Measurements from ENCODE around the gene SBK1. TPM values are rescaled to one million over a fixed set of nuclear protein-coding genes. Genes with fewer than 3 reads are reported as not detected.

The SBK1 gene
- total RNA-seq, 4 donors from 2014 or later, result 0.09 to 0.38 (median 0.12) TPM; not detected in 1

GRCh38 chr16:28303132-28303531 lies 10.8 kb downstream of the SBK1 start:
- ATAC-seq (ENCODE audit: low FRiP score), result no peak
- no peak for TF ChIP-seq CTCF (IDR thresholded peaks at IDR 0.05)
- DNase-seq (ENCODE audit: low spot score), result no peak

- no peak for TF ChIP-seq CTCF (IDR thresholded peaks at IDR 0.05)
- ATAC-seq (ENCODE audit: low FRiP score) (no peak), DNase-seq (ENCODE audit: low spot score) (no peak)
These were observed 11.9 kb downstream of the SBK1 start for GRCh38 chr16:28304214-28304613.

GRCh38 chr16:28307936-28308335 lies 15.6 kb downstream of the SBK1 start:
- no peak for TF ChIP-seq CTCF (IDR thresholded peaks at IDR 0.05)
- no peak for DNase-seq (ENCODE audit: low spot score)

GRCh38 chr16:28308794-28309584 lies 16.7 kb downstream of the SBK1 start:
- no peak for TF ChIP-seq CTCF (IDR thresholded peaks at IDR 0.05)

More at GRCh38 chr16:28307936-28308335, 15.6 kb downstream of the SBK1 start:
- no peak for ATAC-seq (ENCODE audit: low FRiP score)

GRCh38 chr16:28309811-28310311 lies 17.5 kb downstream of the SBK1 start:
- DNase-seq (ENCODE audit: low spot score) (no peak), ATAC-seq (ENCODE audit: low FRiP score) (no peak)

More at GRCh38 chr16:28308794-28309584, 16.7 kb downstream of the SBK1 start:
- ATAC-seq (ENCODE audit: low FRiP score) (no peak), DNase-seq (ENCODE audit: low spot score) (no peak)

GRCh38 chr16:28310796-28311195 lies 18.5 kb downstream of the SBK1 start:
- TF ChIP-seq CTCF (IDR thresholded peaks at IDR 0.05), result no peak
- DNase-seq (ENCODE audit: low spot score), result no peak
- ATAC-seq (ENCODE audit: low FRiP score), result no peak

More at GRCh38 chr16:28309811-28310311, 17.5 kb downstream of the SBK1 start:
- no peak for TF ChIP-seq CTCF (IDR thresholded peaks at IDR 0.05)

GRCh38 chr16:28311413-28311812 lies 19.1 kb downstream of the SBK1 start:
- TF ChIP-seq CTCF (IDR thresholded peaks at IDR 0.05), result no peak
- no peak for DNase-seq (ENCODE audit: low spot score)
- ATAC-seq (ENCODE audit: low FRiP score), result no peak
